ENCODE data around the gene GULP1.

The GULP1 gene

GRCh38 chr2:188466761-188467160 is 175.1 kb downstream of the GULP1 start (continued):
- no peak for TF ChIP-seq ZNF560 (tag by site-specific recombination; IDR thresholded peaks at IDR 0.05; ENCODE audit: borderline replicate concordance)
- no peak for TF ChIP-seq ZNF202 (tag by site-specific recombination; IDR thresholded peaks at IDR 0.05; ENCODE audit: borderline replicate concordance)

DNA sequence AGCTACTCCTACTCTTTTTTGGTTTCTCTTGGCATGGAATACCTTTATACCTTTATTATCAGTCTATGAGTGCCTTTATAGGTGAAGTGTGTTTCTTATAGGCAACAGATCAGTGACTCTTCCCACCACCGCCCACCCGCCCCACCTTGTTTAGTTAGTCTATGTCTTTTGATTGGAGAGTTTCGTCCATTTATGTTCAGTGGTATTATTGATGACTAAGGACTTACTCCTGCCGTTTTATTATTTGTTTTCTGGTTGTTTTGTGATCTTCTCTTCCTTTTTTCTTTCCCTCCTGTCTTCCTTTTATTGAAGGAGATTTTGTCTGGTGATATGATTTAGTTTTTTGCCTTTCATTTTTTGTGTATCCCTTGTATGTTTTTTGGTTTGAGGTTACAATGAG is 179.5 kb downstream of the GULP1 start:
- TF ChIP-seq ZFP37 (tag by site-specific recombination; IDR thresholded peaks at IDR 0.05) (no peak), ZNF626 (tag by site-specific recombination; IDR thresholded peaks at IDR 0.05) (no peak), HOXC10 (CRISPR knock-in tag; IDR thresholded peaks at IDR 0.05) (no peak), ZSCAN16 (tag by site-specific recombination; IDR thresholded peaks at IDR 0.05) (no peak), PATZ1 (tag by site-specific recombination; IDR thresholded peaks at IDR 0.05) (no peak), ZNF664 (tag by site-specific recombination; IDR thresholded peaks at IDR 0.05) (no peak), ZNF548 (tag by site-specific recombination; IDR thresholded peaks at IDR 0.05) (no peak), ZNF747 (tag by site-specific recombination; IDR thresholded peaks at IDR 0.05) (no peak), ZNF610 (tag by site-specific recombination; IDR thresholded peaks at IDR 0.05; ENCODE audit: borderline replicate concordance) (no peak), REPIN1 (tag by site-specific recombination; IDR thresholded peaks at IDR 0.05; ENCODE audit: low read depth) (no peak), ATF2 (tag by site-specific recombination; IDR thresholded peaks at IDR 0.05; ENCODE audit: low read depth) (no peak), ZBTB26 (tag by site-specific recombination; optimal IDR thresholded peaks at IDR 0.05) (no peak), SP3 (tag by site-specific recombination; IDR thresholded peaks at IDR 0.05) (no peak), ZNF654 (tag by site-specific recombination; IDR thresholded peaks at IDR 0.05; ENCODE audit: low read depth) (no peak)
- TF ChIP-seq, protein P1, sequence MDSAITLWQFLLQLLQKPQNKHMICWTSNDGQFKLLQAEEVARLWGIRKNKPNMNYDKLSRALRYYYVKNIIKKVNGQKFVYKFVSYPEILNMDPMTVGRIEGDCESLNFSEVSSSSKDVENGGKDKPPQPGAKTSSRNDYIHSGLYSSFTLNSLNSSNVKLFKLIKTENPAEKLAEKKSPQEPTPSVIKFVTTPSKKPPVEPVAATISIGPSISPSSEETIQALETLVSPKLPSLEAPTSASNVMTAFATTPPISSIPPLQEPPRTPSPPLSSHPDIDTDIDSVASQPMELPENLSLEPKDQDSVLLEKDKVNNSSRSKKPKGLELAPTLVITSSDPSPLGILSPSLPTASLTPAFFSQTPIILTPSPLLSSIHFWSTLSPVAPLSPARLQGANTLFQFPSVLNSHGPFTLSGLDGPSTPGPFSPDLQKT (IDR thresholded peaks at IDR 0.05; ENCODE audit: borderline replicate concordance, low read depth, low read length) = no peak
- Histone ChIP-seq H3K36me3 (ENCODE audit: control insufficient read depth in 2 of 2, insufficient read depth in 1 of 2, low read length in 2 of 2) (no peaks in the 10 kb centered on the region), H3K4me1 (ENCODE audit: control insufficient read depth, insufficient read depth, low read length) (peaks cover 6% of the 10 kb centered on the region; the same call in 1 of the 2 replicates), H3K27ac (ENCODE audit: extremely low read depth, low read depth, low read length) (no peak overlapping the region), H3K9me3 (ENCODE audit: control insufficient read depth, insufficient read depth, low read depth, low read length) (no peaks in the 10 kb centered on the region), H3K4me3 (ENCODE audit: low read depth, low read length) (no peak overlapping the region)
- CTCF ChIA-PET = interaction anchor here (0.7 kb wide), 1 partner anchor 505 kb away, joined by 4 read pairs; no protein-coding TSS in a partner anchor
- POLR2A ChIA-PET = no interaction called here

- Histone ChIP-seq H3K27ac (ENCODE audit: extremely low read depth, low read depth, low read length) (no peak overlapping the region), H3K4me1 (ENCODE audit: control insufficient read depth, insufficient read depth, low read length) (peaks cover 7% of the 10 kb centered on the region; the same call in 1 of the 2 replicates), H3K4me3 (ENCODE audit: low read depth, low read length) (no peak overlapping the region), H3K36me3 (ENCODE audit: control insufficient read depth in 2 of 2, insufficient read depth in 1 of 2, low read length in 2 of 2) (no peaks in the 10 kb centered on the region), H3K9me3 (ENCODE audit: control insufficient read depth, insufficient read depth, low read depth, low read length) (no peaks in the 10 kb centered on the region)
- ChIA-PET POLR2A (no interaction called here), CTCF (no interaction called here)
- TF ChIP-seq ZNF169 (tag by site-specific recombination; IDR thresholded peaks at IDR 0.05) = no peak
- no peak for TF ChIP-seq KLF17 (tag by site-specific recombination; IDR thresholded peaks at IDR 0.05)
- no peak for TF ChIP-seq ZNF513 (tag by site-specific recombination; IDR thresholded peaks at IDR 0.05)
- TF ChIP-seq TRIM28 (IDR thresholded peaks at IDR 0.05; ENCODE audit: borderline replicate concordance, low read length) = no peak
- TF ChIP-seq ZNF623 (tag by site-specific recombination; IDR thresholded peaks at IDR 0.05) = no peak
- TF ChIP-seq, protein P2, sequence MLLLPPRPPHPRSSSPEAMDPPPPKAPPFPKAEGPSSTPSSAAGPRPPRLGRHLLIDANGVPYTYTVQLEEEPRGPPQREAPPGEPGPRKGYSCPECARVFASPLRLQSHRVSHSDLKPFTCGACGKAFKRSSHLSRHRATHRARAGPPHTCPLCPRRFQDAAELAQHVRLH (tag by site-specific recombination; IDR thresholded peaks at IDR 0.05) = no peak
- no peak for TF ChIP-seq ZNF138 (tag by site-specific recombination; IDR thresholded peaks at IDR 0.05; ENCODE audit: borderline replicate concordance)
- TF ChIP-seq ZNF777 (tag by site-specific recombination; IDR thresholded peaks at IDR 0.05; ENCODE audit: borderline replicate concordance) = no peak
- no peak for TF ChIP-seq ZNF202 (tag by site-specific recombination; IDR thresholded peaks at IDR 0.05; ENCODE audit: borderline replicate concordance)
- no peak for TF ChIP-seq ZNF157 (tag by site-specific recombination; IDR thresholded peaks at IDR 0.05)
Observed at GRCh38 chr2:188473306-188473705, 181.6 kb downstream of the GULP1 start.

Measured in HEK293 (cell line).